HG03196 (cell line): ENCODE results near the gene RAP1GAP.
"Not testable (repeated sequence)": the region's sequence is repeated elsewhere in the genome, so short reads cannot be mapped to it uniquely, and the experiment has no call there.

Source experiments
- ATAC-seq: cut with Tn5 transposase; IDR thresholded peaks from one replicate; pipeline ENCODE4 v1.9.1; 2021; ENCODE audit not compliant: unreplicated experiment

Gene RAP1GAP

DNA sequence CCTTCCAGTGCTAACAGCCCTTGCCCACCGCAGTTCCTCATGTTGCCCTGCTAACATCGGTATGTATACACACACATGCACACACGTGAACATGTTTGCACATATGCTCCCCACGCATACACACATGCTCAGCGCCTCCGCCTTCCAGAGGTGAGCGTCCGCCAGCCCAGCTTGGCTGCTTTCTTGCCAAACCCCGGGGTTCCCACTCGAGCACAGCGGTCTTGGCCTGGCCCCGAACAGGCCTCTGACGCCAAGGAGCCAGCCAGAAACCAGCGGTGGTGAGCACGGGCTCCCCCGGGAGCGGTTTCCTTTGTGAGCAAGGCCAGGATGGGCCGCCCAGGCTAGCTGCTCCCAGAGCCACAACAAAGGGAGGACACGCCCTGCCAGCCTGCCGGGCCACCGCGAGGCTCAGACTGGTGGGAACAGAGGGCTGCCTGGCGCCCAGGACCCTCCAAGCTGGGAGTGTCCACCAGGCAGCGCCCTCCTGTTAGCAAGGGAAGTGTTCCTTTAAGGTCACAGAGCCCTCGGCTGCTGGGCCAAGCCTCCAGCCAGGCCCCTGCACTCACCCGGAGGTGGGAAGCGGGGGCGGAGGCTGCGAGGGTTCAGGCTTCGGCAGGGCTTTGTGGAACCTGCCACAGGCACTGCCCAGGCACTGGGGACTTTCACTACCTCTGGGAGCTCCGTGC lies 94.5 kb downstream of the RAP1GAP start:
- ATAC-seq: no peak

GRCh38 chr1:21573971-21574465 lies 95.1 kb downstream of the RAP1GAP start:
- no peak for ATAC-seq

DNA sequence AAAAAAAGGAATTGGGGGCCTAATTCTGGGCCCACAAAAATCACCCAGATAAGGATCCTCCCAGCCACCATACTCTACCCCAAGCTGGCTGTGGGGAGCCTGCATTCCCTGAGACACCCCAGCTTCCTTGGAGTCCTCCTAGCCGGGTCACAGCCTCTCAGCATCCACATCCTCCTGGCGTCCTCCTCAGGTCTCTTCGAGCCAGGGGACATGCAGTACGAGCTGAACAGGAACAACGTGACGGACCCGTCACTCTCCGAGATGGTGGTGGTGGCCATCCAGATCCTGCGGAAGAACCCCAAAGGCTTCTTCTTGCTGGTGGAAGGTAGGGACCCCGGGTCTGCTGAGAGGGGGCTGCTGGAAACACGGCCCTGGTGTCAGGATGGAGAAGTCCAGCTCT lies 95.7 kb downstream of the RAP1GAP start:
- no peak for ATAC-seq

DNA sequence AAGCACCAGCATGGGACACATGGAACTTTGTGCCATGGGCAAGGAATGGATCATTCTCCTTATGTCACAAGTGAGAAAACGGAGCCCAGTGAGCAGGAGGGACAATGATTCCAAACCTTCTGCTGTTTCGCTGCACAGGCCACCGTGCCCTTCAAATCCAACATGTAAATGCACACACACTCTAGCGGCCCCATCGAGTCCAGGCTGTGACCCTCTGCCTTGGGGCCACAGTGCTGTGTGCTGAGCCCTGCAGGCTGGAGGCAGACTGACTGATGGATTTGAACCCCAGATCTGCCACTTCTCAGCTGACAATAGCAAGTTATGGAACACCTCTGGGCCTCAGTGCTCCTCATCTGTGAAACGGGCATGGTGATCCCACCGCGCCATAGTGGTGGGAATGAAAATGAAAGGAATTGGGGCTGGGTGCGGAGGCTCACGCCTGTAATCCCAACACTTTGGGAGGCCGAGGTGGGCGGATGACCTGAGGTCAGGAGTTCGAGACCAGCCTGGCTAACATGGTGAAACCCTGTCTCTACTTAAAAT lies 96.4 kb downstream of the RAP1GAP start:
- no peak for ATAC-seq

DNA sequence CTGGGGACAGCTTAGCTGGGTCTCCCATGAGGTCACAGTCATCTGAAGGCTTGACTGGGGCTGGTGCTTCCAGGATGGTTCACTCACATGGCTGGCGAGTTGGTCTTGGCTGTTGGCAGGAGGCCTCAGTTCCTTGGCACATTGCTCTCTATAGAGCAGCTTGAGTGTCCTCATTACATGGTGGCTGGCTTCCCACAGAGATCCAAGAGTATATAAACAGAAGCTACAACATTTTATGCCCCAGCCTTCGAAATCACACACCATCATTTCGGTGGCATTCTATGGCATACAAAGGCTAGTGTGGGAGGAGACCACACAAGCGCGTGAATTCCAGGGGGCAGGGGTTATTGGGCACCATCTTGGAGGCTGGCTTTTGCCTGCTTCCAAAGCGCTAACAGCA lies 96.9 kb downstream of the RAP1GAP start:
- ATAC-seq: no peak

GRCh38 chr1:21570885-21571284 lies 98.3 kb downstream of the RAP1GAP start:
- no peak for ATAC-seq

DNA sequence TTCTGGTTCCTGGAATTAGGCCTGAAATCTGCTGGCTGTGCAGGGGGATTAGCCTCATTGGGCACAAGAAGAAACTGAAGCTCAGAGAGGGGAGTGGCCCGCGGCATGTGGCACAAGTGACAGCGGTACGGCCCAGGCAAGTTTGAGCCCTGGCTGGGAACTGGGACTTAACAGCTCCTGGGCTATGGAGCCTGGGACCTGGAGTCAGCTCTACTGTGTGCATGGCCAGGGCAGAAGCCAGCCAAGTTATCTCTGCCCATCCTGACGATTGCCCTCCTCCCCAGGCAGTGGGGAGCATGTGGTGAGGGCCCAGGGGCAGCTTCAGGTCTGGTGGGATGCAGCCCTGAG lies 98.7 kb downstream of the RAP1GAP start:
- ATAC-seq: no peak

DNA sequence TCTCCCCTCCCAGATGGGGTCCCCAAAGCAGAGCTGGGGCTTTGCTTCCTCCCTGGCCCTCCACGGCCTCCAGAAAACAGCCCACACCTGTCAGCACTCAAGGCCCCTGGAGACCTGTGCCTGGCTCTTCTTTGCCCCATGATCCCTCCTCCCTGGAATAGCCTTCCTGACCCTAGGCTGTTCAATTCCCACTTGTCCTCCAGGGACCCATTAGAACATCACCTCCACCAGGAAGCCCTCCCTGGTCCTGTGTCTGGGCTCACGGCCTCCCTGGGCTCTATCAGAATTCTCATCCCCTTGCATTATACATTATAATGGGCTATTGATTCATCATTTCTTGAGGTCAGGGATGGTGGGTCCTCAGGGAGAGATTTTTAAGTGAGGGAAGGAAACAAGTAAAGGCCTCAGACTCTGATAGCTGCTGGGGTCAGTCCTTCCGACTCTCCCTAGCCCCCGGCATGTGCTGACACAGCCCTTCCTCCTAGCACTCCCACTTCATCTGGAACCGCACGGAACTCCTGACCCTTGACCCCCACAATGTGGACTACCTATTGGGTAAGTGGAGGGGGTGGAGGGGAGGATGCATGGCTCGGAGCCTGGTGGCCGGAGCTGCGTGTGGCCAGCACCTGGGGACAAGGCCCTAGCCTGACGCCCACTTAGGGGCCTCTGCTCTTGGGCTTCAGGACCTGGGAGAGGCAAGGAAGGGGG lies 99.2 kb downstream of the RAP1GAP start:
- no peak for ATAC-seq

- ATAC-seq: no peak
These were observed 100.3 kb downstream of the RAP1GAP start for GRCh38 chr1:21568809-21569385.

DNA sequence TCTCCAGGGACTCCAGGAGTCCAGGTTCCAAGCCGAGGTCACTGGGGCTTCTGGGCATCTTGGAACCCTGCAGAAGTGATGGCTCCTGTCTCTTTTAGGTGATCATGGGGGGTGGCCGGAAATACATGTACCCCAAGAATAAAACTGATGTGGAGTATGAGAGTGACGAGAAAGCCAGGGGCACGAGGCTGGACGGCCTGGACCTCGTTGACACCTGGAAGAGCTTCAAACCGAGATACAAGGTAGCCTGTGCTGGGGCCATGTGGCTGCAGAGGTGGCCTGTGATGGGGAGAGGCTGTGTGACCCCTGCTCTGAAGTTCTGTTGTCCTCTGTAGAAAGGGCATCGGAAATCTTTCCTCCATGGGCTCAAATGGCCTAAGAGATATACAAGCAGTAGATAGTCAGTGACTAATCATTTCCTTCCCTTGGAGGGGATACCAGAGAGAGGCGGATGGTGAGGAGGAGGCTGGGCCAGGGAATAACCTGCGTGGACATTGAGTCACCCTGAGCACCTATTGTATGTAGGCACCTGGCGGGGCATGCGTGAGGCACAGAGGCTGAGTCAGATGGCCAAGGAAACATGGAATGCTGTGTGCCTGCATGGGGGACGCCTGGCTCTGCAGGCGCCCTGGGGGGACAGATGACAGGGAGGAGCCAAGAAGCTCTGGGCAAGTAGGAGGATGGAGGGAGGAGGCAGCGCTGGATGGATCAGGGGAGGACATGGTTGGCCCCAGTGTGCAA lies 101.0 kb downstream of the RAP1GAP start:
- no peak for ATAC-seq

- ATAC-seq: no peak
These were observed 101.7 kb downstream of the RAP1GAP start for GRCh38 chr1:21567241-21568005.

- not testable (repeated sequence) for ATAC-seq
These were observed 102.8 kb downstream of the RAP1GAP start for GRCh38 chr1:21566361-21566760.

DNA sequence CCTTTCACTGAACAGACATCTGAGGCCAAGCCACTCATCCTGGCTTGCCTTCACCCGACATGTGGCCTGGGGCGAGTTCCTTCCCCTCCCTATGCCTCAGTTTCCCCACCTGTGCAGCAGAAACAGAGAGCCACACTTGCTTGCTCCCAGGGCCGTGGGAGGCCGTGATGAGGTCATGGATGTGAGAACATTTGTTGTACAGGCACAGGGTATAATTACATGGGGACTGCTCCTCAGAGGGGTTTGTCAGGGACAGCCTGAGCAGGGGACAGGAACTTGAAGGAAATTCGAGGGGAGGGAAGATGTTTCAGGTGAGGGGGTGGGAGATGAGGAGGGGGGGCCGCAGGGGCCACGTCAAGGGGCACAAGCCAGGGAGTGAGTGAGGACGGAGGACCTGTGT lies 103.9 kb downstream of the RAP1GAP start:
- ATAC-seq: no peak

GRCh38 chr1:21564521-21565095 lies 104.5 kb downstream of the RAP1GAP start:
- ATAC-seq: no peak

DNA sequence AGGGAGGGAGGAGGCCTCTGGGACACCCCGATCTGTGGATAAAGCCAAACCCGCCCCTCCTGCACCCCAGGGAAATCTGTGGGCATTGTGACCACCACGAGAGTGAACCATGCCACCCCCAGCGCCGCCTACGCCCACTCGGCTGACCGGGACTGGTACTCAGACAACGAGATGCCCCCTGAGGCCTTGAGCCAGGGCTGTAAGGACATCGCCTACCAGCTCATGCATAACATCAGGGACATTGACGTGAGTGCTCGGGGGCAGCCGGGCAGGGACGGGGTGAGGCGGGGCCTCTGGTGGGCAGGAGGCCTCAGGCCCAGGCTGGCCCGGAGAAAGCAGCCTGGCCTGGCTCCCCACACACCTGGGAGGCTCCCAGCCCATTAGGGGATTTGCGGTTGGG lies 105.2 kb downstream of the RAP1GAP start:
- no peak for ATAC-seq

GRCh38 chr1:21562896-21563295 lies 106.3 kb downstream of the RAP1GAP start:
- no peak for ATAC-seq

GRCh38 chr1:21560916-21561638 lies 108.1 kb downstream of the RAP1GAP start:
- no peak for ATAC-seq

DNA sequence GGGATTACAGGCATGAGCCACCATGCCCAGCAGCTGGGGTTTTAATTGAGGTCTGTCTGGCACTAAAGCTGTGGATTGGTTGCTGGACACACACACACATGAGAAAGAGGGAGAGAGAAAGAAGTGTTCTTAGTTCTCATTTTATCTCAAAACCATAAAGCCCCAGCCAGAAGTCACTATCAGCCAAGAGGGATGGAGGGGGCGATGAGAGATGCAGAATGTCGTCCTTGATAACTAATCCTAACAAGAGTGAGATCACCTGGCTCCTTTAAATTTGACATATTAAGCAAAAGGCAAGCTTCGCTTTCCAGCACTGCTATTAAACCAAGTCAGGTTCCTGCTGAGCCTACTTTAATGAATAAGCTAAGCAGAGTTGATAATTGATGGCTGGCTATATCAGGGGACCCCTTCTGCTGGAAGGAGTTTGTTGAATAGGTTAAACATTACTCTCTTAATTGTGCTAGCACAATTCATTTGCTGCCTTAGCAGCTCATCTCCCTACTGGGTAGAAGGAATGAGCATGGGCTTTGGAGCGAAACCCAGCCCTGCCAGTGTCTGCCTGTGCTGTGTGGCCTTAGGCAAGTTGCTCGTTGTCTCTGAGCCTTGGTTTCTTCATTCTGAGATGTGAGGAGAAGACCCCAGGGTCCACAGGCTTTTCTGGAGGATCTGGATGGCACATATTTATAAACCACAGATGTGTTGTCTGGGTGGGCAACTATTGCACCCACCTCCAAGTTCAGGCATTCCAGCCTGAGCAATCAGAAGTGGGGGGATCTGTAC lies 109.2 kb downstream of the RAP1GAP start:
- no peak for ATAC-seq
